HepG2 (cell line): ENCODE data around the gene MFNG. TPM values are rescaled to one million over a fixed set of nuclear protein-coding genes. Genes with fewer than 3 reads are reported as not detected.
A peak's percentile ranks its signal among the peaks of the same experiment; 100 is the strongest.

ENCODE experiments used
- ARNTL ChIP-seq: sonication (generic); formaldehyde crosslinking; IDR thresholded peaks from 2 replicates; pipeline ENCODE4 v1.4.0; 2020; ENCODE audit warnings: mild to moderate bottlenecking, missing genetic modification reagents
- ASH2L ChIP-seq: fragments of 300-600, 200-600 bp; sonication (generic); IDR thresholded peaks from 2 replicates; pipeline ENCODE4 v1.7.0; 2017; ENCODE audit warnings: low read depth, mild to moderate bottlenecking, moderate library complexity, mixed read lengths, low read length; ENCODE audit not compliant: insufficient read length
- BCL6 ChIP-seq: IDR thresholded peaks from 2 replicates; pipeline ENCODE4 v1.6.1; 2016; ENCODE audit warnings: missing genetic modification reagents, missing compliant biosample characterization
- CAMTA2 ChIP-seq: sonication (generic); formaldehyde crosslinking; IDR thresholded peaks from 2 replicates; pipeline ENCODE4 v1.4.0; 2020; ENCODE audit warnings: mild to moderate bottlenecking, missing genetic modification reagents, borderline replicate concordance
- E2F5 ChIP-seq: sonication (generic); formaldehyde crosslinking; conservative IDR thresholded peaks from 2 replicates; pipeline ENCODE4 v1.4.0; 2020; ENCODE audit warnings: missing genetic modification reagents
- FOXA1 ChIP-seq, 2 experiments: fragments of 450-650 bp in 1 of 2; sonication (generic) in 1 of 2; formaldehyde crosslinking in 1 of 2; IDR thresholded peaks; 2 replicates each; pipeline versions ENCODE4 v1.4.0 to v1.6.1; 2016 to 2020; ENCODE audit warnings: missing genetic modification reagents in 1 of 2
- KDM4B ChIP-seq: sonication (generic); formaldehyde crosslinking; IDR thresholded peaks from 2 replicates; pipeline ENCODE4 v1.4.0; 2020; ENCODE audit warnings: missing genetic modification reagents
- MATR3 ChIP-seq: sonication (generic); formaldehyde crosslinking; IDR thresholded peaks from 2 replicates; pipeline ENCODE4 v1.4.0; 2020; ENCODE audit warnings: missing genetic modification reagents
- MAZ ChIP-seq, 2 experiments: sonication (generic) in 1 of 2; formaldehyde crosslinking in 1 of 2; IDR thresholded peaks; 2 replicates each; pipeline versions ENCODE4 v1.5.0 to v1.6.1; 2012 to 2020; ENCODE audit warnings: low read depth in 2 of 2, mild to moderate bottlenecking in 2 of 2, borderline replicate concordance in 1 of 2, improper control_type of control experiment in 1 of 2, low read length in 1 of 2, missing genetic modification reagents in 1 of 2, moderate library complexity in 1 of 2
- NFYC ChIP-seq: IDR thresholded peaks from 2 replicates; pipeline ENCODE4 v1.6.1; 2016; ENCODE audit warnings: missing genetic modification reagents, missing compliant biosample characterization
- PCBP1 ChIP-seq: fragments of 200-400 bp; formaldehyde crosslinking; IDR thresholded peaks from 2 replicates; pipeline ENCODE4 v1.6.1; 2017; ENCODE audit warnings: mild to moderate bottlenecking, low read depth, low read length, borderline replicate concordance
- PRDM4 ChIP-seq: sonication (generic); formaldehyde crosslinking; IDR thresholded peaks from 2 replicates; pipeline ENCODE4 v1.9.0; 2021; ENCODE audit warnings: missing genetic modification reagents, borderline replicate concordance
- RXRA ChIP-seq: sonication (generic); formaldehyde crosslinking; IDR thresholded peaks from 2 replicates; pipeline ENCODE4 v1.5.1; 2020; ENCODE audit warnings: missing genetic modification reagents
- TBL1XR1 ChIP-seq: fragments of 150-350 bp; IDR thresholded peaks from 2 replicates; pipeline ENCODE4 v1.6.1; 2014; ENCODE audit warnings: borderline replicate concordance, low read length; ENCODE audit not compliant: partially characterized antibody
- THAP11 ChIP-seq: IDR thresholded peaks from 2 replicates; pipeline ENCODE4 v1.6.1; 2016; ENCODE audit warnings: missing biosample characterization, missing genetic modification reagents
- ZNF354B ChIP-seq: sonication (generic); formaldehyde crosslinking; IDR thresholded peaks from 2 replicates; pipeline ENCODE4 v1.8.0; 2022; ENCODE audit warnings: mild to moderate bottlenecking, missing genetic modification reagents
- ZNF414 ChIP-seq: sonication (generic); formaldehyde crosslinking; IDR thresholded peaks from 2 replicates; pipeline ENCODE4 v1.5.0; 2020; ENCODE audit warnings: missing genetic modification reagents
- ZNF44 ChIP-seq: sonication (generic); formaldehyde crosslinking; IDR thresholded peaks from 2 replicates; pipeline ENCODE4 v1.5.1; 2020; ENCODE audit warnings: mild to moderate bottlenecking, missing genetic modification reagents
- ZNF446 ChIP-seq: sonication (generic); formaldehyde crosslinking; IDR thresholded peaks from 2 replicates; pipeline ENCODE4 v1.5.0; 2020; ENCODE audit warnings: mild to moderate bottlenecking, missing genetic modification reagents
- ZNF556 ChIP-seq: sonication (generic); formaldehyde crosslinking; IDR thresholded peaks from 2 replicates; pipeline ENCODE4 v1.4.0; 2020; ENCODE audit warnings: mild to moderate bottlenecking, missing genetic modification reagents, borderline replicate concordance
- ZNF7 ChIP-seq: IDR thresholded peaks from 2 replicates; pipeline ENCODE4 v1.6.1; 2016; ENCODE audit warnings: missing biosample characterization, missing genetic modification reagents
- ZNF761 ChIP-seq: sonication (generic); formaldehyde crosslinking; conservative IDR thresholded peaks from 2 replicates; pipeline ENCODE4 v1.4.0; 2020; ENCODE audit warnings: mild to moderate bottlenecking, missing genetic modification reagents
- ZNF775 ChIP-seq: sonication (generic); formaldehyde crosslinking; IDR thresholded peaks from 2 replicates; pipeline ENCODE4 v1.4.0; 2020; ENCODE audit warnings: missing genetic modification reagents, mild to moderate bottlenecking, moderate library complexity, borderline replicate concordance
- ZSCAN20 ChIP-seq: sonication (generic); formaldehyde crosslinking; IDR thresholded peaks from 2 replicates; pipeline ENCODE4 v1.4.0; 2020; ENCODE audit warnings: missing genetic modification reagents, mild to moderate bottlenecking, borderline replicate concordance
- polyA plus RNA-seq, 8 experiments: library from polyadenylated mRNA; depleted of rRNA in 3 of 8; stranded (reverse) in 7 of 8; unstranded in 1 of 8; fragments of >200 nt; fragmentation: Illumina TruSeq in 4 of 8; extraction: Trizol in 4 of 8; gene quantifications; 2 replicates each; pipeline versions ENCODE4 v1.2.1 to v1.2.3, GENCODE V29; 2011 to 2016; ENCODE audit warnings: low read depth in 4 of 8, missing spikeins in 1 of 8, mixed read lengths in 1 of 8; ENCODE audit not compliant: insufficient read depth in 1 of 8
- total RNA-seq, 5 experiments: library from RNA; depleted of rRNA; stranded (reverse); fragments of >200 nt; fragmentation: Illumina TruSeq; extraction: Trizol; gene quantifications; 2 replicates each; pipeline ENCODE4 v1.2.3, GENCODE V29; 2016; ENCODE audit warnings: low read depth in 1 of 5
- TF ChIP-seq, protein P1 (sequence below): sonication (generic); formaldehyde crosslinking; IDR thresholded peaks from 2 replicates; pipeline ENCODE4 v1.4.0; 2020; ENCODE audit warnings: missing genetic modification reagents

Gene MFNG
- total and polyA plus RNA-seq, 2 of the 13 experiments (the other 11 are each of a cell fraction or from before 2014, with no cell fraction given), result 1.0 to 11.7 TPM

DNA sequence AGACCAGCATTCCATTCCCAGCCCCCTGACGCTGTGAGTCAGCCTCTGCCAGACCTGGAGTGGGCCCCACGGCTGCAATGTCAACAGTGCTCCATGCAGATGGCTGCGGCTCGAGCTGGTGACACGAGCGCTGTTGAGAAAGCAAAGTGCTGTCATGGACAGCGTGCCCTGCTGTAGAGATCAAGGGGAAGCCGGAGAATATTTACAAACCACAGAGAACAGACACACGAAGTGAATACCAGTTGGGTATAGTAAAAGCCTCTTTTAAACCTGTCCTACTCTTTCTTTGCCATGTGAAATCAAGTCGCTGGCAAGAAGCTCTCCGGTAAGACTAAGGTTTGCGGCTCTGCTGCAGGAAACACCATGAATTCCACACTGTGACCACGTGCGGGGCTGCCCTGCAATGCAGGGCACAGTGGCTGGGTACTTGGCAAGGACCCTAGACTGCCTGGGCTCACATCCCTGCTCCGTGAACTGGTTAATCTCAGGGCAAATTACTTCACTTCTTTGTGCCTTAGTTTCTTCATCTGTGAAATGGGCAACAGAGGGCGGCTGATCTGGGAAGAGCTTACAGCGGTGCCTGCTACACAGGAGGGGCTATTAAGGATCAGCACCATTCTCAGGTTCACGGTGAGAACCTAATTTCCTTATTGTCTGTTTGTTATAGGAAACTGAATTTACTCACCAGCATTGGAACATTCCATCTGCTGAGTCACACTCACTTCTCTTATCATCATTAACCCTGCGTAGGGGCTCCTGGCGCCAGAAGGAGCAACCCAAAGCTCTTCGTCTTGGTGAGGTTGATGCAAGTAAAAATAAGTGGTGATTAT is 31.1 kb downstream of the MFNG start (continued):
- TF ChIP-seq PRDM4 (no peak), NFYC (no peak), FOXA1 (IDR thresholded peaks at IDR 0.05) (no peak), FOXA1 (CRISPR knock-in tag; IDR thresholded peaks at IDR 0.05) (peak; percentile 97), ZSCAN20 (CRISPR knock-in tag) (no peak), ZNF354B (CRISPR knock-in tag) (no peak), ZNF761 (no peak), ASH2L (peak; percentile 67), ZNF44 (no peak), ZNF446 (CRISPR knock-in tag) (no peak), E2F5 (CRISPR knock-in tag) (no peak), ZNF414 (CRISPR knock-in tag) (no peak), TBL1XR1 (no peak), MAZ (IDR thresholded peaks at IDR 0.05; ENCODE audit: borderline replicate concordance, low read depth, low read length) (no peak), MAZ (CRISPR knock-in tag; IDR thresholded peaks at IDR 0.05; ENCODE audit: low read depth) (peak; percentile 47; the same call in 1 of the 2 replicates), MATR3 (CRISPR knock-in tag) (no peak), RXRA (CRISPR knock-in tag) (peak; percentile 35; the same call in 1 of the 2 replicates), KDM4B (CRISPR knock-in tag) (0 out of 2 replicates have a peak, but pooled peaks have one; percentile 24), ZNF775 (CRISPR knock-in tag) (no peak), CAMTA2 (CRISPR knock-in tag) (no peak), THAP11 (CRISPR knock-in tag) (peak; percentile 63; the same call in 1 of the 2 replicates), ZNF556 (CRISPR knock-in tag) (no peak), PCBP1 (no peak), BCL6 (CRISPR knock-in tag) (peak; percentile 65), ARNTL (peak; percentile 80), ZNF7 (CRISPR knock-in tag) (peak; percentile 93)
- TF ChIP-seq, protein P1, sequence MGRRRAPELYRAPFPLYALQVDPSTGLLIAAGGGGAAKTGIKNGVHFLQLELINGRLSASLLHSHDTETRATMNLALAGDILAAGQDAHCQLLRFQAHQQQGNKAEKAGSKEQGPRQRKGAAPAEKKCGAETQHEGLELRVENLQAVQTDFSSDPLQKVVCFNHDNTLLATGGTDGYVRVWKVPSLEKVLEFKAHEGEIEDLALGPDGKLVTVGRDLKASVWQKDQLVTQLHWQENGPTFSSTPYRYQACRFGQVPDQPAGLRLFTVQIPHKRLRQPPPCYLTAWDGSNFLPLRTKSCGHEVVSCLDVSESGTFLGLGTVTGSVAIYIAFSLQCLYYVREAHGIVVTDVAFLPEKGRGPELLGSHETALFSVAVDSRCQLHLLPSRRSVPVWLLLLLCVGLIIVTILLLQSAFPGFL (CRISPR knock-in tag), result no peak
